HepG2 (cell line): ENCODE data around the gene GRM2. TPM values are rescaled to one million over a fixed set of nuclear protein-coding genes. Genes with fewer than 3 reads are reported as not detected.

Source experiments
- AKAP8 ChIP-seq: sonication (generic); formaldehyde crosslinking; IDR thresholded peaks from 2 replicates; pipeline ENCODE4 v1.5.1; 2020; ENCODE audit warnings: mild to moderate bottlenecking, missing genetic modification reagents
- CREB1 ChIP-seq, 2 experiments: fragments of 450-650 bp in 1 of 2; IDR thresholded peaks; 2 replicates each; pipeline ENCODE4 v1.6.1; 2016 to 2017; ENCODE audit warnings: control low read depth in 1 of 2, mild to moderate bottlenecking in 1 of 2, missing compliant biosample characterization in 1 of 2, missing genetic modification characterization in 1 of 2
- DMAP1 ChIP-seq: IDR thresholded peaks from 2 replicates; pipeline ENCODE4 v1.6.1; 2016
- EED ChIP-seq: sonication (generic); formaldehyde crosslinking; IDR thresholded peaks from 2 replicates; pipeline ENCODE4 v1.5.0; 2020; ENCODE audit warnings: mild to moderate bottlenecking, missing genetic modification reagents
- ELF1 ChIP-seq: sonication (generic); formaldehyde crosslinking; IDR thresholded peaks from 2 replicates; pipeline ENCODE4 v1.4.0; 2020; ENCODE audit warnings: missing genetic modification reagents
- ISX ChIP-seq: sonication (generic); formaldehyde crosslinking; conservative IDR thresholded peaks from 2 replicates; pipeline ENCODE4 v1.5.0; 2020; ENCODE audit warnings: missing genetic modification reagents
- KLF6 ChIP-seq: IDR thresholded peaks from 2 replicates; pipeline ENCODE4 v1.8.0; 2016; ENCODE audit warnings: missing biosample characterization, missing genetic modification reagents
- SALL1 ChIP-seq: sonication (generic); formaldehyde crosslinking; IDR thresholded peaks from 2 replicates; pipeline ENCODE4 v1.8.0; 2022; ENCODE audit warnings: mild to moderate bottlenecking, missing genetic modification reagents
- SIN3A ChIP-seq: IDR thresholded peaks from 2 replicates; pipeline ENCODE4 v1.6.1; 2011; ENCODE audit warnings: low read depth, mild to moderate bottlenecking, control low read depth, low read length, borderline replicate concordance
- STAT5B ChIP-seq: sonication (generic); formaldehyde crosslinking; IDR thresholded peaks from 2 replicates; pipeline ENCODE4 v1.4.0; 2020; ENCODE audit warnings: missing genetic modification reagents
- TBL1XR1 ChIP-seq: fragments of 150-350 bp; IDR thresholded peaks from 2 replicates; pipeline ENCODE4 v1.6.1; 2014; ENCODE audit warnings: borderline replicate concordance, low read length; ENCODE audit not compliant: partially characterized antibody
- XRCC5 ChIP-seq: fragments of 200-400 bp; formaldehyde crosslinking; optimal IDR thresholded peaks from 2 replicates; pipeline ENCODE3; 2017; ENCODE audit warnings: mild to moderate bottlenecking, low read length
- ZFP36 ChIP-seq: fragments of 150-350 bp; IDR thresholded peaks from 2 replicates; pipeline ENCODE4 v1.6.1; 2018; ENCODE audit warnings: borderline replicate concordance, low read length, low read depth; ENCODE audit not compliant: partially characterized antibody
- ZNF296 ChIP-seq: sonication (generic); formaldehyde crosslinking; conservative IDR thresholded peaks from 2 replicates; pipeline ENCODE4 v1.5.0; 2020; ENCODE audit warnings: mild to moderate bottlenecking, missing genetic modification reagents
- ZNF747 ChIP-seq: sonication (generic); formaldehyde crosslinking; IDR thresholded peaks from 2 replicates; pipeline ENCODE4 v1.8.1; 2023; ENCODE audit warnings: missing genetic modification reagents, mild to moderate bottlenecking, borderline replicate concordance
- ZNF773 ChIP-seq: sonication (generic); formaldehyde crosslinking; IDR thresholded peaks from 2 replicates; pipeline ENCODE4 v1.4.0; 2020; ENCODE audit warnings: missing genetic modification reagents, borderline replicate concordance
- polyA plus RNA-seq, 8 experiments: library from polyadenylated mRNA; depleted of rRNA in 3 of 8; stranded (reverse) in 7 of 8; unstranded in 1 of 8; fragments of >200 nt; fragmentation: Illumina TruSeq in 4 of 8; extraction: Trizol in 4 of 8; gene quantifications; 2 replicates each; pipeline versions ENCODE4 v1.2.1 to v1.2.3, GENCODE V29; 2011 to 2016; ENCODE audit warnings: low read depth in 4 of 8, missing spikeins in 1 of 8, mixed read lengths in 1 of 8; ENCODE audit not compliant: insufficient read depth in 1 of 8
- total RNA-seq, 5 experiments: library from RNA; depleted of rRNA; stranded (reverse); fragments of >200 nt; fragmentation: Illumina TruSeq; extraction: Trizol; gene quantifications; 2 replicates each; pipeline ENCODE4 v1.2.3, GENCODE V29; 2016; ENCODE audit warnings: low read depth in 1 of 5
- TF ChIP-seq, protein P1 (sequence below): sonication (generic); formaldehyde crosslinking; IDR thresholded peaks from 2 replicates; pipeline ENCODE4 v1.5.1; 2020; ENCODE audit warnings: mild to moderate bottlenecking, missing genetic modification reagents, moderate library complexity
- TF ChIP-seq, protein P2 (sequence below): sonication (generic); formaldehyde crosslinking; IDR thresholded peaks from 2 replicates; pipeline ENCODE4 v1.4.0; 2020; ENCODE audit warnings: missing genetic modification reagents, mild to moderate bottlenecking, borderline replicate concordance
- TF ChIP-seq, protein P3 (sequence below): sonication (generic); formaldehyde crosslinking; IDR thresholded peaks from 2 replicates; pipeline ENCODE4 v1.4.0; 2020; ENCODE audit warnings: missing genetic modification reagents, mild to moderate bottlenecking, borderline replicate concordance
- TF ChIP-seq, protein P4 (sequence below): sonication (generic); formaldehyde crosslinking; IDR thresholded peaks from 2 replicates; pipeline ENCODE4 v1.5.0; 2020; ENCODE audit warnings: missing genetic modification reagents, mild to moderate bottlenecking, borderline replicate concordance

GRM2 gene
- total and polyA plus RNA-seq, 2 of the 13 experiments (the other 11 are each of a cell fraction or from before 2014, with no cell fraction given) = 0.04 to 0.07 TPM

DNA sequence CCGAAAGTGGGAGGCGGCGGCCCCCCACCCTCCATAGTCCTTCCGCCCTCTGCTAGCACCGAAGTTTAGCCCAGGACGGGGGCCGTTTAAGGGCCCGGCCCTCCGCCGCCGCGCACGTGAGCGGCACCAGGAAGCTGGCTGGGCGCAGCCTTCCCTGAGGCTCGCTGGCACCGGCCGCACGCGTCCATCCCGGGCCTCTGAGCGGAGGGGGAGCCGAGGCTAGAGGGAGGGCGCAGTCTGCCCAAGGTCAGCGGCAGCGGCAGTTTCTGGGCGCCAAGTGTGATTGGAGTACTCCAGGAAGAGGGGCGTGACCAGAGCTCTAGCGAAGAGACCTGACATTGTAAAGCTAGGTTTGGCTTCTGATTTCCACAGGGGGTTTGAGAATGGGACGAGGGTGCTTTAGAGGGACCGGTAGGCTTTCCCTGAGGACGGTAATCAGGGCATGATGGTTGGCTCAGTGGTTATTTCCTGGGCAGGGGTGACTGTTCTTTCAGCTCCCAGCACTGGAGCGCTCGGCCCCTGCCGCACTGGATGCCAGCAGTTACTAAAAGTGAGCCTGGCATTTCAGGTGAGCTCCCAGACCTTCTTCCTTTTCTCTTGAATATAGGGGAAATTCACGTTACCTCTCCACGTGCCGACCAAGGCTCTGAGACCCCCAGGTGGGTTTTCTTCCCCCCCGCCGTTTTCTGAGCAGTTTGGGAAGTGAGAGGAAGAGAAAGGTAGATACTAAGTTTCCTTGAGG is 35.0 kb upstream of the GRM2 start (continued):
- TF ChIP-seq, protein P1, sequence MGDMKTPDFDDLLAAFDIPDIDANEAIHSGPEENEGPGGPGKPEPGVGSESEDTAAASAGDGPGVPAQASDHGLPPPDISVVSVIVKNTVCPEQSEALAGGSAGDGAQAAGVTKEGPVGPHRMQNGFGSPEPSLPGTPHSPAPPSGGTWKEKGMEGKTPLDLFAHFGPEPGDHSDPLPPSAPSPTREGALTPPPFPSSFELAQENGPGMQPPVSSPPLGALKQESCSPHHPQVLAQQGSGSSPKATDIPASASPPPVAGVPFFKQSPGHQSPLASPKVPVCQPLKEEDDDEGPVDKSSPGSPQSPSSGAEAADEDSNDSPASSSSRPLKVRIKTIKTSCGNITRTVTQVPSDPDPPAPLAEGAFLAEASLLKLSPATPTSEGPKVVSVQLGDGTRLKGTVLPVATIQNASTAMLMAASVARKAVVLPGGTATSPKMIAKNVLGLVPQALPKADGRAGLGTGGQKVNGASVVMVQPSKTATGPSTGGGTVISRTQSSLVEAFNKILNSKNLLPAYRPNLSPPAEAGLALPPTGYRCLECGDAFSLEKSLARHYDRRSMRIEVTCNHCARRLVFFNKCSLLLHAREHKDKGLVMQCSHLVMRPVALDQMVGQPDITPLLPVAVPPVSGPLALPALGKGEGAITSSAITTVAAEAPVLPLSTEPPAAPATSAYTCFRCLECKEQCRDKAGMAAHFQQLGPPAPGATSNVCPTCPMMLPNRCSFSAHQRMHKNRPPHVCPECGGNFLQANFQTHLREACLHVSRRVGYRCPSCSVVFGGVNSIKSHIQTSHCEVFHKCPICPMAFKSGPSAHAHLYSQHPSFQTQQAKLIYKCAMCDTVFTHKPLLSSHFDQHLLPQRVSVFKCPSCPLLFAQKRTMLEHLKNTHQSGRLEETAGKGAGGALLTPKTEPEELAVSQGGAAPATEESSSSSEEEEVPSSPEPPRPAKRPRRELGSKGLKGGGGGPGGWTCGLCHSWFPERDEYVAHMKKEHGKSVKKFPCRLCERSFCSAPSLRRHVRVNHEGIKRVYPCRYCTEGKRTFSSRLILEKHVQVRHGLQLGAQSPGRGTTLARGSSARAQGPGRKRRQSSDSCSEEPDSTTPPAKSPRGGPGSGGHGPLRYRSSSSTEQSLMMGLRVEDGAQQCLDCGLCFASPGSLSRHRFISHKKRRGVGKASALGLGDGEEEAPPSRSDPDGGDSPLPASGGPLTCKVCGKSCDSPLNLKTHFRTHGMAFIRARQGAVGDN (CRISPR knock-in tag) = peak; percentile 93
- TF ChIP-seq ZNF296 (CRISPR knock-in tag) (no peak), STAT5B (CRISPR knock-in tag) (no peak), TBL1XR1 (no peak), CREB1 (IDR thresholded peaks at IDR 0.05) (no peak), CREB1 (CRISPR knock-in tag; IDR thresholded peaks at IDR 0.05) (no peak), XRCC5 (peak; percentile 50), SIN3A (no peak), ZFP36 (no peak), EED (CRISPR knock-in tag) (no peak; the same call in 1 of the 2 replicates), AKAP8 (CRISPR knock-in tag) (0 out of 2 replicates have a peak, but pooled peaks have one; percentile 3), ISX (CRISPR knock-in tag) (no peak), ELF1 (CRISPR knock-in tag) (peak; percentile 48), DMAP1 (CRISPR knock-in tag) (0 out of 2 replicates have a peak, but pooled peaks have one; percentile 72), SALL1 (peak; percentile 54; the same call in 1 of the 2 replicates), KLF6 (CRISPR knock-in tag) (no peak), ZNF747 (CRISPR knock-in tag) (peak; percentile 60; the same call in 1 of the 2 replicates), ZNF773 (no peak)
- TF ChIP-seq, protein P2, sequence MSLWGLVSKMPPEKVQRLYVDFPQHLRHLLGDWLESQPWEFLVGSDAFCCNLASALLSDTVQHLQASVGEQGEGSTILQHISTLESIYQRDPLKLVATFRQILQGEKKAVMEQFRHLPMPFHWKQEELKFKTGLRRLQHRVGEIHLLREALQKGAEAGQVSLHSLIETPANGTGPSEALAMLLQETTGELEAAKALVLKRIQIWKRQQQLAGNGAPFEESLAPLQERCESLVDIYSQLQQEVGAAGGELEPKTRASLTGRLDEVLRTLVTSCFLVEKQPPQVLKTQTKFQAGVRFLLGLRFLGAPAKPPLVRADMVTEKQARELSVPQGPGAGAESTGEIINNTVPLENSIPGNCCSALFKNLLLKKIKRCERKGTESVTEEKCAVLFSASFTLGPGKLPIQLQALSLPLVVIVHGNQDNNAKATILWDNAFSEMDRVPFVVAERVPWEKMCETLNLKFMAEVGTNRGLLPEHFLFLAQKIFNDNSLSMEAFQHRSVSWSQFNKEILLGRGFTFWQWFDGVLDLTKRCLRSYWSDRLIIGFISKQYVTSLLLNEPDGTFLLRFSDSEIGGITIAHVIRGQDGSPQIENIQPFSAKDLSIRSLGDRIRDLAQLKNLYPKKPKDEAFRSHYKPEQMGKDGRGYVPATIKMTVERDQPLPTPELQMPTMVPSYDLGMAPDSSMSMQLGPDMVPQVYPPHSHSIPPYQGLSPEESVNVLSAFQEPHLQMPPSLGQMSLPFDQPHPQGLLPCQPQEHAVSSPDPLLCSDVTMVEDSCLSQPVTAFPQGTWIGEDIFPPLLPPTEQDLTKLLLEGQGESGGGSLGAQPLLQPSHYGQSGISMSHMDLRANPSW (CRISPR knock-in tag) = no peak
- TF ChIP-seq, protein P3, sequence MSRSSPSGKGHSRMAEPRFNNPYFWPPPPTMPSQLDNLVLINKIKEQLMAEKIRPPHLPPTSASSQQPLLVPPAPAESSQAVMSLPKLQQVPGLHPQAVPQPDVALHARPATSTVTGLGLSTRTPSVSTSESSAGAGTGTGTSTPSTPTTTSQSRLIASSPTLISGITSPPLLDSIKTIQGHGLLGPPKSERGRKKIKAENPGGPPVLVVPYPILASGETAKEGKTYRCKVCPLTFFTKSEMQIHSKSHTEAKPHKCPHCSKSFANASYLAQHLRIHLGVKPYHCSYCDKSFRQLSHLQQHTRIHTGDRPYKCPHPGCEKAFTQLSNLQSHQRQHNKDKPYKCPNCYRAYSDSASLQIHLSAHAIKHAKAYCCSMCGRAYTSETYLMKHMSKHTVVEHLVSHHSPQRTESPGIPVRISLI (CRISPR knock-in tag) = no peak
- TF ChIP-seq, protein P4, sequence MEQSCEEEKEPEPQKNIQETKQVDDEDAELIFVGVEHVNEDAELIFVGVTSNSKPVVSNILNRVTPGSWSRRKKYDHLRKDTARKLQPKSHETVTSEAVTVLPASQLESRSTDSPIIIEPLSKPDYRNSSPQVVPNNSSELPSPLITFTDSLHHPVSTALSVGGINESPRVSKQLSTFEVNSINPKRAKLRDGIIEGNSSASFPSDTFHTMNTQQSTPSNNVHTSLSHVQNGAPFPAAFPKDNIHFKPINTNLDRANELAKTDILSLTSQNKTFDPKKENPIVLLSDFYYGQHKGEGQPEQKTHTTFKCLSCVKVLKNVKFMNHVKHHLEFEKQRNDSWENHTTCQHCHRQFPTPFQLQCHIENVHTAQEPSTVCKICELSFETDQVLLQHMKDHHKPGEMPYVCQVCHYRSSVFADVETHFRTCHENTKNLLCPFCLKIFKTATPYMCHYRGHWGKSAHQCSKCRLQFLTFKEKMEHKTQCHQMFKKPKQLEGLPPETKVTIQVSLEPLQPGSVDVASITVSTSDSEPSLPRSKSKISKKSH (CRISPR knock-in tag) = peak; percentile 38; the same call in 1 of the 2 replicates
